ENCODE results near the gene ELP1. TPM values are rescaled to one million over a fixed set of nuclear protein-coding genes. Genes with fewer than 3 reads are reported as not detected.

ELP1 gene
- polyA plus RNA-seq, 1 donor (not counting 4 experiments of a cell fraction or from before 2014, with no cell fraction given): 49.6 TPM

GRCh38 chr9:108860354-108860753 lies 73.6 kb downstream of the ELP1 start:
- H3K79me2 ChIP-seq (ENCODE audit: control insufficient read depth, insufficient read depth, low read length): no peaks in the 10 kb centered on the region
- no peaks in the 10 kb centered on the region for H4K20me1 ChIP-seq (ENCODE audit: control insufficient read depth, extremely low read depth, insufficient read depth, low read length)
- no peaks in the 10 kb centered on the region for H3K27me3 ChIP-seq (ENCODE audit: control insufficient read depth, extremely low read depth, insufficient read depth, low read length)
- no peaks in the 10 kb centered on the region for H3K36me3 ChIP-seq (ENCODE audit: control insufficient read depth in 2 of 2, extremely low read depth in 1 of 2, insufficient read depth in 2 of 2, low read length in 2 of 2)
- dilution Hi-C loops (cut with MboI; ENCODE audit: extremely low pct_ligation_motif_present, low sequenced_read_pairs): no loop called here
- no peak overlapping the region for H3K9ac ChIP-seq (ENCODE audit: control insufficient read depth, extremely low read depth, insufficient read depth, low read length)
- no peak overlapping the region for H3K4me3 ChIP-seq (ENCODE audit: control insufficient read depth in 2 of 3, extremely low read depth in 1 of 3, insufficient read depth in 2 of 3, low read depth in 1 of 3, low read length in 3 of 3)
- H2AFZ ChIP-seq (ENCODE audit: control insufficient read depth, low read length): no peak overlapping the region
- H3K27ac ChIP-seq (ENCODE audit: control insufficient read depth, insufficient read depth, low read length): no peak overlapping the region
- H3K4me2 ChIP-seq (ENCODE audit: control insufficient read depth, extremely low read depth, insufficient read depth, low read depth, low read length): peak overlapping the region; percentile 30
- DNase-seq (ENCODE audit: low read depth, low spot score): no peak
- no peaks in the 10 kb centered on the region for H3K9me1 ChIP-seq (ENCODE audit: control insufficient read depth, extremely low read depth, insufficient read depth, low read length)
- TF ChIP-seq CTCF (optimal IDR thresholded peaks at IDR 0.05 in 1 of 3, IDR thresholded peaks at IDR 0.05 in 1 of 3, conservative IDR thresholded peaks at IDR 0.05 in 1 of 3; ENCODE audit: extremely low read depth in 1 of 3, insufficient read depth in 2 of 3, low read length in 3 of 3): no peak
- no peak for TF ChIP-seq EZH2 (IDR thresholded peaks at IDR 0.05; ENCODE audit: low read length)
- H3K4me1 ChIP-seq (ENCODE audit: control insufficient read depth, extremely low read depth, insufficient read depth, low read length): peaks cover 19% of the 10 kb centered on the region
- no peaks in the 10 kb centered on the region for H3K9me3 ChIP-seq (ENCODE audit: control insufficient read depth, low read depth, low read length)
- no peak for FAIRE-seq

- no peaks in the 10 kb centered on the region for H4K20me1 ChIP-seq (ENCODE audit: control insufficient read depth, extremely low read depth, insufficient read depth, low read length)
- H3K79me2 ChIP-seq (ENCODE audit: control insufficient read depth, insufficient read depth, low read length): no peaks in the 10 kb centered on the region
- peak overlapping the region; percentile 30 for H3K4me2 ChIP-seq (ENCODE audit: control insufficient read depth, extremely low read depth, insufficient read depth, low read depth, low read length)
- peaks cover 19% of the 10 kb centered on the region for H3K4me1 ChIP-seq (ENCODE audit: control insufficient read depth, extremely low read depth, insufficient read depth, low read length)
- no peak for TF ChIP-seq CTCF (optimal IDR thresholded peaks at IDR 0.05 in 1 of 3, IDR thresholded peaks at IDR 0.05 in 1 of 3, conservative IDR thresholded peaks at IDR 0.05 in 1 of 3; ENCODE audit: extremely low read depth in 1 of 3, insufficient read depth in 2 of 3, low read length in 3 of 3)
- TF ChIP-seq EZH2 (IDR thresholded peaks at IDR 0.05; ENCODE audit: low read length): no peak
- no peak overlapping the region for H3K27ac ChIP-seq (ENCODE audit: control insufficient read depth, insufficient read depth, low read length)
- H2AFZ ChIP-seq (ENCODE audit: control insufficient read depth, low read length): no peak overlapping the region
- FAIRE-seq (peak; percentile 98), DNase-seq (ENCODE audit: low read depth, low spot score) (peak; percentile 56)
- no peaks in the 10 kb centered on the region for H3K27me3 ChIP-seq (ENCODE audit: control insufficient read depth, extremely low read depth, insufficient read depth, low read length)
- H3K9me1 ChIP-seq (ENCODE audit: control insufficient read depth, extremely low read depth, insufficient read depth, low read length): no peaks in the 10 kb centered on the region
- H3K9ac ChIP-seq (ENCODE audit: control insufficient read depth, extremely low read depth, insufficient read depth, low read length): no peak overlapping the region
- H3K9me3 ChIP-seq (ENCODE audit: control insufficient read depth, low read depth, low read length): no peaks in the 10 kb centered on the region
- H3K4me3 ChIP-seq (ENCODE audit: control insufficient read depth in 2 of 3, extremely low read depth in 1 of 3, insufficient read depth in 2 of 3, low read depth in 1 of 3, low read length in 3 of 3): no peak overlapping the region
- no peaks in the 10 kb centered on the region for H3K36me3 ChIP-seq (ENCODE audit: control insufficient read depth in 2 of 2, extremely low read depth in 1 of 2, insufficient read depth in 2 of 2, low read length in 2 of 2)
- dilution Hi-C loops (cut with MboI; ENCODE audit: extremely low pct_ligation_motif_present, low sequenced_read_pairs): no loop called here
Measured at GRCh38 chr9:108859459-108860114, 74.3 kb downstream of the ELP1 start.
